K562 treated with DMSO at 1 percent for 48 hours (cell line): ENCODE results near the gene DRAP1. TPM values are rescaled to one million over a fixed set of nuclear protein-coding genes. Genes with fewer than 3 reads are reported as not detected.

Experiments used
- total RNA-seq: library from RNA; unstranded; fragments of 300-600 nt; gene quantifications from 2 replicates; pipeline ENCODE4 v1.2.3, GENCODE V29; 2022; ENCODE audit warnings: low replicate concordance; ENCODE audit errors: extremely low read depth

The DRAP1 gene
- total RNA-seq: not detected in 2 replicates

DNA sequence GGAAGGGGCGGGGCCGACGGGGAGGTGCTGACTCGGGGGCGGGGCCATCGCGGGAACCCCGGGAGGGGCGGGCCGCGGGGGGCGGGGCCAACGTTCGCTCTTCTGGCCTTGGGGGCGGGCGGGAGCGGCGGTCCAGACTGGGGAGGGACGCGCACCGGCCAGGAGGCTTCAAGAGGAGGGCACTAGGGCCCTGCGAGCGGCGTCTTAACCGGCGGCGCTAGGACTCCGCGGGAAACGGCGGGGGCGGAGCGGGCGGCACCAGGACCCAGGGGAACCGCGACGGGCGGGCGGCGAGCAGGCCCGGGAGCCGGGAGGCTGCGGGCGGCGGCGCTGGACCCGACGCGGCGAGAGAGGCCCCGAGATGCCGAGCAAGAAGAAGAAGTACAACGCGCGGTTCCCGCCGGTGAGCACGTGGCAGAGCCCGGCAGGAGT lies at the start of gene DRAP1:
Gene DRAP1, plus strand, starts transcription at position 286 of the 432 bp plus-strand sequence. Its CDS starts 76 bp downstream, at position 362.

DNA sequence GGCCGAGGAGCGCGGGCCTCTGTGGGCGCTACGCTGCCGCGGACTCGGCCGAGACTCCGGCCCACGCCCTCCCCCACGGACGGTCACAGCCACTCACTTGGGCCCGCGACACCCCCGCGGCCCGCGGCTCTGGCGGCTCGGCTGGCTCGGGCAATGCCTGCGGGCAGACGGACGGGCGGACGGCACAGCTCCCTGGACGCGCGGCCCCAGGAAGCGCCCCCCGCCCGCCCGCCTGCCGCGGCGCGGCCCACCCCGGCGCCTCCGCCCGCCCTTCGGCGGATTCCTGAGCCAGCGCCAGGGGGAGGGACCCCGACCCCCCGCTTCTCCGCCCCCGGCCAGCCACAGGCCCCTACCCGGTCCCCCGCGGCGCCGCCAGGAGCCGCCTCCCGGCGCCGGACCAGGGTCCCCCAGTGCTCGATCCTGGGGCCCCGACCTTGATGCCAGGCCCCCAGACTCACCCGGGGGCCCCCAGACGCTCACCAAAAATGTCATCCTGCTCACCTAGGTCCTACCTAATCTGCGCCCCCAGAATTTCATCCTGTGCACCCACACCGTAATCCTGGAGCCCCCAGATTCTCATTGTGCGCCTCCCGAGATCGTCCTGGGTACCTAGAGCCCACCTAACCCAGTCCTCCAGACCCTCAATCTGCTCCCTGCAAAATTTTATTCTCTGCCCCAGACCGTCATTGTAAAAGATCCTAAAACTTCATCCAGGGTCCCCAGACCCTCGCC lies 46.5 kb upstream of the DRAP1 start, which contains the start of gene EFEMP2:
Gene EFEMP2, minus strand, starts transcription at position 215 of the 732 bp plus-strand sequence. CDS start 446 bp downstream, outside the sequence.

DNA sequence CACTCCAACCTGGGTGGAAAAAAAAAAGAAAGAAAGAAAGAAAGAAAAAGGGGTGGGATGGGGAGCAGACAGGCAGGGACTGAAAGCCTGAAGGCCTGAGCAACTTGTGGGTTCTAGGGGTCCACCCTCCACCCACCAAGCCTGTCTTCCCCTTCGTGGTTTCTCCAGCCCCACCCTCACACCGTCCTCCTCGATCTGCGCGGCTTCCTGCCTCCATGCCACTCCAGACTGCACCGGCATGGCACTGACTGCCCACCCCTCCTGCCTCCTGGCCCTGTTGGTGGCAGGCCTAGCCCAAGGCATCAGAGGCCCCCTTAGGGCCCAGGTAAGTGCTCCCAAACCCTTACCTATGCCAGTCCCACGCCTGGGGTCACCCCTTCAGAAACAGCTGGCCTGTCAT lies 39.6 kb upstream of the DRAP1 start, which contains the start of gene CTSW:
Gene CTSW, plus strand, starts transcription at position 221 of the 400 bp plus-strand sequence. Its CDS starts 18 bp downstream, at position 239.

GRCh38 chr11:65888163-65888814 lies 30.9 kb upstream of the DRAP1 start, which contains the start of gene FIBP:
Gene FIBP (minus strand): TSS chr11:65888471. CDS start chr11:65888418, 53 bp downstream.

GRCh38 chr11:65890324-65891218 lies 28.7 kb upstream of the DRAP1 start, which contains the start of gene CCDC85B:
Gene CCDC85B (plus strand): TSS chr11:65890673. CDS start chr11:65890784, 111 bp downstream.

DNA sequence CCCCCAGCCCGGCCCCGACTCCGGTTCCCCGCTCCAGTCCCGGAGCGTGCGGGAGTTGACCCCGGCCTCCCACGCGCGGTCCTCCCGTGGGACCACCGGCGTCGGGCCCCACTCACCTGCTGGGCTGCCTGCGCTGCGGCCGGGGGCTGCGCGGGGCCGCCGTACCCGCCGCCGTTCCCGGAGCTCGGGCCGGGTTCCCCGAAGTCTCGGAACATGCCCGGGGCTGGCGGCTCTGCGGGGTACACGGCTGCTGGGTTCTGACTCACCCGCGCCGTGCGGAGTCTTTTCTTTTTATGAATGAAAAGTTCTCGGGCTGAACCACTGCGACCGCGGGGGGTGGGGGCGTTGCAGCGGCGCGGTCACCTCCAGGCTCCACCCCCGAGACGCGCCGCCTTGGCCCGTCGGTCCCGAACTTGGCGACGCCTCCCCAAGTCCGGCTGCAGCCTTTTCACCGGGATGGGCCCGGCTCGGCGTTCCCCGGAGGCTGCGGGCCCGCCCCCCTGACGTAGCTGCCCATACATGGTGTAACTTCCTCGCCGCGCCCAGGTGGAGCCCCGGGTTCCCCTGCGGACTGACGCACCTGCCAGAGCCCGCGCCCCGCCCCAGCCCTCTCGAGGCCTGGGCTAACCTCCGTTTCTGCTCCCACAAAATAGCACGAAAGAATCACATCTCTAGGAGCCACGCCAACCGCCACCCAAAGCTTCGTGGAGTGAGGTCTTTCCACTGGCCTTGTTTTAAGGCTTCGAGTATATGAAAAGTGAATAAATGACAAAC lies 18.9 kb upstream of the DRAP1 start, which contains the start of gene FOSL1:
Gene FOSL1, minus strand, starts transcription at position 264 of the 774 bp plus-strand sequence. Its CDS starts 49 bp downstream, at position 215.

GRCh38 chr11:65918211-65919140 lies 750 bp upstream of the DRAP1 start, which contains the start of gene C11orf68:
Gene C11orf68 (minus strand): TSS chr11:65919062. CDS start chr11:65919031, 31 bp downstream.

GRCh38 chr11:65945430-65945911 lies 26.2 kb downstream of the DRAP1 start, which contains the start of gene TSGA10IP:
Gene TSGA10IP (plus strand): TSS chr11:65945480. CDS start chr11:65945676, 196 bp downstream.

DNA sequence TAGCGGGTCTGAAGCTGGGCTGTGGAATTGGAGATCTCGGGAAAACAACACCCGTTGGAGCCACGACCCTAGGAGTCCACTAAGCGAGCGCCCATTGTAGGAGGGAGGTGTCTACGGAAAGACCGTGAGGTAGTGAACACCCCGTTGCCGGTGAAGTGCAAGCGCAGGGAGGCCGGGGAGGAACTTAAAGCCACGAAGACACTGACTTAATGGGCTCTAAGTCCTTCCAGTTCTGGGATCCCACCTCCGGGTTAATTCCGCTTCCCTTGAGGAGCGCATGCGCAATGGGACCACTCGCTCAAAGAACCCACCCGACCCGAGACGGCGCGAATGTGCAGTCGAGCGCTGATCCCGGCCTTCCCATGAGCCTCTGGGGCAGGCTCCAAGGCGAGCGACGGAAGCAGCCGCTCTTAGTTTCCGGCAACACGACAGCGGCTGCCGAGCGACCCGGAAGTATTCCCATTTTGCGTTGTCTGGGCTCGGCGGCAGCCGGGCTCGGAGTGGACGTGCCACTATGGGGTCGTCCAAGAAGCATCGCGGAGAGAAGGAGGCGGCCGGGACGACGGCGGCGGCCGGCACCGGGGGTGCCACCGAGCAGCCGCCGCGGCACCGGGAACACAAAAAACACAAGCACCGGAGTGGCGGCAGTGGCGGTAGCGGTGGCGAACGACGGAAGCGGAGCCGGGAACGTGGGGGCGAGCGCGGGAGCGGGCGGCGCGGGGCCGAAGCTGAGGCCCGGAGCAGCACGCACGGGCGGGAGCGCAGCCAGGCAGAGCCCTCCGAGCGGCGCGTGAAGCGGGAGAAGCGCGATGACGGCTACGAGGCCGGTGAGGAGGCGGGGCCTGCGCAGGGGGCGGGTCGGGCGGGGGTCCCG lies 42.3 kb downstream of the DRAP1 start, which contains the start of gene SART1:
Gene SART1, plus strand, starts transcription at position 468 of the 874 bp plus-strand sequence. Its CDS starts 47 bp downstream, at position 515.

Other genes starting within 250 kb of the DRAP1 start
- gene KAT5, start 207.2 kb upstream of the DRAP1 start, total RNA-seq: not detected in 2 replicates
- not detected in 2 replicates for gene RNASEH2C, start 198.6 kb upstream of the DRAP1 start, total RNA-seq
- not detected in 2 replicates for gene AP5B1, start 138.4 kb upstream of the DRAP1 start, total RNA-seq
- not detected in 2 replicates for gene OVOL1, start 132.4 kb upstream of the DRAP1 start, total RNA-seq
- not detected in 2 replicates for gene SNX32, start 85.5 kb upstream of the DRAP1 start, total RNA-seq
- gene CFL1, start 61.2 kb upstream of the DRAP1 start, total RNA-seq: 572 TPM in 1 of 2 replicates, not detected in the other
- not detected in 2 replicates for gene MUS81, start 59.0 kb upstream of the DRAP1 start, total RNA-seq
- not detected in 2 replicates for gene EFEMP2, start 46.6 kb upstream of the DRAP1 start, total RNA-seq
- gene CTSW, start 39.6 kb upstream of the DRAP1 start, total RNA-seq: not detected in 2 replicates
- gene FIBP, start 31.0 kb upstream of the DRAP1 start, total RNA-seq: not detected in 2 replicates
- not detected in 2 replicates for gene CCDC85B, start 28.8 kb upstream of the DRAP1 start, total RNA-seq
- gene FOSL1, start 19.0 kb upstream of the DRAP1 start, total RNA-seq: not detected in 2 replicates
- gene C11orf68, start 364 bp upstream of the DRAP1 start, total RNA-seq: not detected in 2 replicates
- not detected in 2 replicates for gene TSGA10IP, start 26.1 kb downstream of the DRAP1 start, total RNA-seq
- not detected in 2 replicates for gene SART1, start 42.3 kb downstream of the DRAP1 start, total RNA-seq
- gene EIF1AD, start 82.7 kb downstream of the DRAP1 start, total RNA-seq: not detected in 2 replicates
- gene BANF1, start 83.1 kb downstream of the DRAP1 start, total RNA-seq: not detected in 2 replicates
- gene CST6, start 92.6 kb downstream of the DRAP1 start, total RNA-seq: not detected in 2 replicates
- gene CATSPER1, start 107.1 kb downstream of the DRAP1 start, total RNA-seq: not detected in 2 replicates
- gene GAL3ST3, start 129.7 kb downstream of the DRAP1 start, total RNA-seq: not detected in 2 replicates
- not detected in 2 replicates for gene SF3B2, start 132.9 kb downstream of the DRAP1 start, total RNA-seq
- gene PACS1, start 150.8 kb downstream of the DRAP1 start, total RNA-seq: not detected in 2 replicates